ENCODE measurements around the gene HLF. TPM values are rescaled to one million over a fixed set of nuclear protein-coding genes. Genes with fewer than 3 reads are reported as not detected.

The HLF gene
- total and polyA plus RNA-seq, 2 donors (not counting 1 experiment from before 2014, with no cell fraction given) = 0.10 TPM; not detected in 1

- Mint-ChIP-seq H3K4me1 (peaks cover 25% of the 10 kb centered on the region), H3K9me3 (ENCODE audit: insufficient read depth) (peaks cover 5% of the 10 kb centered on the region), H3K27me3 (peaks cover 73% of the 10 kb centered on the region), H3K4me3 (peak overlapping the region; percentile 82), H3K27ac (no peak overlapping the region)
- no peaks in the 10 kb centered on the region for H3K36me3 ChIP-seq (replicated peaks in 1 of 2; ENCODE audit: control extremely low read depth in 1 of 2, control insufficient read depth in 1 of 2, extremely low read depth in 1 of 2, insufficient read depth in 2 of 2, low read length in 1 of 2)
- ChIA-PET POLR2A (no interaction called here), CTCF (no interaction called here)
- H2AFZ ChIP-seq (ENCODE audit: insufficient read depth, low read depth, low read length, poor library complexity, severe bottlenecking) = peak overlapping the region; percentile 42
- TF ChIP-seq EZH2 (IDR thresholded peaks at IDR 0.05; ENCODE audit: borderline replicate concordance, insufficient read depth, low read depth, low read length, poor library complexity, severe bottlenecking) (no peak), CTCF (IDR thresholded peaks at IDR 0.05) (no peak)
- H3K27ac ChIP-seq (ENCODE audit: low read length in 2 of 2) = no peak overlapping the region
- peak overlapping the region; percentile 32 for H3K9ac ChIP-seq (ENCODE audit: low read length)
- H3K4me2 ChIP-seq (replicated peaks; ENCODE audit: low read depth, low read length, poor library complexity, severe bottlenecking) = peak overlapping the region; percentile 70
- DNase-seq (no peak), ATAC-seq (ENCODE audit: low read depth) (no peak)
- H3K27me3 ChIP-seq (replicated peaks in 1 of 4; ENCODE audit: control extremely low read depth in 1 of 4, control insufficient read depth in 3 of 4, insufficient read depth in 4 of 4, low read length in 3 of 4) = peaks cover 2 to 73% (median 56%) of the 10 kb centered on the region in 4 experiments
- peak overlapping the region in 3 of 5 experiments; percentile 16 to 47 (median 19) for H3K4me3 ChIP-seq (ENCODE audit: control extremely low read depth in 1 of 5, extremely low read depth in 1 of 5, insufficient read depth in 1 of 5, low read depth in 2 of 5, low read length in 4 of 5)
- peaks cover 27 to 29% of the 10 kb centered on the region in 2 donors for H3K4me1 ChIP-seq (ENCODE audit: control insufficient read depth in 2 of 2, insufficient read depth in 2 of 2, low read length in 2 of 2)
- peaks cover 0 to 36% (median 5%) of the 10 kb centered on the region in 3 donors for H3K9me3 ChIP-seq (ENCODE audit: control extremely low read depth in 1 of 3, control insufficient read depth in 2 of 3, insufficient read depth in 1 of 3, low read length in 2 of 3)
- intact Hi-C loops (cut with micrococcal nuclease) = loop anchor here (1.0 to 10.0 kb wide), 3 partner anchors 26 to 299 kb away; partner anchors contain the start of genes COX11, MMD and STXBP4
- no peaks in the 10 kb centered on the region for H4K20me1 ChIP-seq (ENCODE audit: control insufficient read depth, insufficient read depth, low read length, poor library complexity, severe bottlenecking)
- 11% methylated on average over 8 of the region's 13 CpGs for WGBS (ENCODE audit: insufficient coverage)
- H3K79me2 ChIP-seq (ENCODE audit: control insufficient read depth, insufficient read depth, low read length) = no peaks in the 10 kb centered on the region
Observed at GRCh38 chr17:55264278-55264644, 499 bp upstream of the HLF start.

GRCh38 chr17:55265311-55266021 lies 706 bp downstream of the HLF start:
- Mint-ChIP-seq H3K4me3 (peak overlapping the region; percentile 64), H3K27ac (no peak overlapping the region), H3K9me3 (ENCODE audit: insufficient read depth) (peaks cover 5% of the 10 kb centered on the region), H3K4me1 (peaks cover 25% of the 10 kb centered on the region), H3K27me3 (peaks cover 78% of the 10 kb centered on the region)
- ChIA-PET CTCF (no interaction called here), POLR2A (no interaction called here)
- intact Hi-C loops (cut with micrococcal nuclease) = loop anchor here (10.0 kb wide), 1 partner anchor 301 kb away; the partner anchor contains the start of genes COX11 and STXBP4
- DNase-seq = peak; percentile 26
- Histone ChIP-seq H2AFZ (ENCODE audit: insufficient read depth, low read depth, low read length, poor library complexity, severe bottlenecking) (peak overlapping the region; percentile 65), H3K9me3 (ENCODE audit: control extremely low read depth in 1 of 3, control insufficient read depth in 2 of 3, insufficient read depth in 1 of 3, low read length in 2 of 3) (peaks cover 0 to 33% (median 5%) of the 10 kb centered on the region in 3 donors), H4K20me1 (ENCODE audit: control insufficient read depth, insufficient read depth, low read length, poor library complexity, severe bottlenecking) (no peaks in the 10 kb centered on the region), H3K79me2 (ENCODE audit: control insufficient read depth, insufficient read depth, low read length) (no peaks in the 10 kb centered on the region), H3K4me3 (ENCODE audit: control extremely low read depth in 1 of 5, extremely low read depth in 1 of 5, insufficient read depth in 1 of 5, low read depth in 2 of 5, low read length in 4 of 5) (peak overlapping the region in 3 of 5 experiments; percentile 23 to 47 (median 38)), H3K4me2 (replicated peaks; ENCODE audit: low read depth, low read length, poor library complexity, severe bottlenecking) (peak overlapping the region; percentile 70), H3K9ac (ENCODE audit: low read length) (peak overlapping the region; percentile 41), H3K27me3 (replicated peaks in 1 of 4; ENCODE audit: control extremely low read depth in 1 of 4, control insufficient read depth in 3 of 4, insufficient read depth in 4 of 4, low read length in 3 of 4) (peaks cover 2 to 72% (median 58%) of the 10 kb centered on the region in 4 experiments), H3K36me3 (replicated peaks in 1 of 2; ENCODE audit: control extremely low read depth in 1 of 2, control insufficient read depth in 1 of 2, extremely low read depth in 1 of 2, insufficient read depth in 2 of 2, low read length in 1 of 2) (no peaks in the 10 kb centered on the region), H3K27ac (ENCODE audit: low read length in 2 of 2) (no peak overlapping the region), H3K4me1 (ENCODE audit: control insufficient read depth in 2 of 2, insufficient read depth in 2 of 2, low read length in 2 of 2) (peaks cover 27 to 29% of the 10 kb centered on the region in 2 donors)
- no peak for ATAC-seq (ENCODE audit: low read depth)
- TF ChIP-seq EZH2 (IDR thresholded peaks at IDR 0.05; ENCODE audit: borderline replicate concordance, insufficient read depth, low read depth, low read length, poor library complexity, severe bottlenecking) (peak; percentile 64), CTCF (IDR thresholded peaks at IDR 0.05) (no peak)
- WGBS (ENCODE audit: insufficient coverage) = 5% methylated on average over 32 of the region's 52 CpGs
